ENCODE data around the gene SNAPIN. TPM values are rescaled to one million over a fixed set of nuclear protein-coding genes. Genes with fewer than 3 reads are reported as not detected.

SNAPIN gene
- total and polyA plus RNA-seq, 9 of the 15 experiments (the other 6 are each of a cell fraction or from before 2014, with no cell fraction given): 11.2 to 43.9 (median 32.3) TPM

DNA sequence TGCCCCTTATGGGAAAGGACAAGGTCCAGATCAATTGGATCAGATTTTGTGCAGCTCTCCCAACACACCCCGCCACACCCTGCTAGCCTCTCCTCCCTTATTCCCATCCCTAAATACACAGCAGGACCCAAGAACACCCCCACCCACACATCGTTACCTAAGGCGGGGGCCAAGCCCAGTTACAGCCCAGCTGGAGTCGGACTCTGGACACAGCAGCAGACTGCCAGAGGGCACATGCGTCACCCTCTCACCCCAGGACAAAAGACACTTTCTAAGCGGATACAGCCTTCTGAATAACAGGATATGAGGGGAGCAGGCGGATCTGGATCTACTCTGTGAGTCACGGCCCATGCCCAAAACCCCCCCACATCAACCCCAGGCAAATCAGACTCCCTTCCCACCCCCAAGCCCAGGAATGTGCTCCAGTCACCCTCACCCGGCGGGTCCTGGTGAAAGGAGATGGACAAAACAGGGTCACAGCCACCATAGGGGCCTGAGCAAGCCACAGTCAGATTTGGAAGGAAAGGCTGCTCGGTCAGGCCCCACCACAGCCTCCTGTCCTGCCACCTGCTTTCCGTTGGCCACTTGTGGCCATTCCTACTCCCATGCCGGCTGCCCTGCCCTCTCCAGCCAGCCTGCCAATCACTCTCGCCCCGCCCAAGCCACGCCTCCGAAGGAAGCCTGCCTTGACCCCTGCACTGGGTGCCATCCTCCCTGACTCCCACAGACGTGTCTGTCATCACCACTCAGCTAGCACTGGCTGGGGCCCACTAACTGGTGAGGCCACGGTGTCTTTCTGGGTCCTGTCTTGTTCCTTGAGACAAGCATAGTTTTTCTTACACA is 49.5 kb upstream of the SNAPIN start (continued):
- TF ChIP-seq ZKSCAN1 (IDR thresholded peaks at IDR 0.05; ENCODE audit: low read depth, low read length) (no peak), CBFA2T2 (conservative IDR thresholded peaks at IDR 0.05) (0 out of 2 replicates have a peak, but pooled peaks have one; percentile 19), SMAD4 (CRISPR knock-in tag; conservative IDR thresholded peaks at IDR 0.05) (peak; percentile 81), PHF21A (IDR thresholded peaks at IDR 0.05; ENCODE audit: borderline replicate concordance, low read depth) (no peak), JUND (IDR thresholded peaks at IDR 0.05; ENCODE audit: borderline replicate concordance, low read depth, low read length) (0 out of 2 replicates have a peak, but pooled peaks have one; percentile 5), JUND (tag; IDR thresholded peaks at IDR 0.05; ENCODE audit: borderline replicate concordance, low read depth, low read length) (no peak; the same call in 2 of the 3 replicates), XRCC3 (IDR thresholded peaks at IDR 0.05) (no peak), FOXA3 (CRISPR knock-in tag; conservative IDR thresholded peaks at IDR 0.05 in 1 of 2, IDR thresholded peaks at IDR 0.05 in 1 of 2) (no peak), ZNF589 (CRISPR knock-in tag; IDR thresholded peaks at IDR 0.05; ENCODE audit: low read depth) (no peak), SMARCC2 (IDR thresholded peaks at IDR 0.05; ENCODE audit: low read depth) (peak; percentile 54; the same call in 1 of the 2 replicates), CHCHD3 (CRISPR knock-in tag; IDR thresholded peaks at IDR 0.05) (no peak), TAL1 (IDR thresholded peaks at IDR 0.05) (0 out of 2 replicates have a peak, but pooled peaks have one; percentile 4), KAT2B (IDR thresholded peaks at IDR 0.05; ENCODE audit: low read depth, low read length) (no peak), U2AF1 (optimal IDR thresholded peaks at IDR 0.05; ENCODE audit: low read depth, low read length) (no peak), DIDO1 (tag; IDR thresholded peaks at IDR 0.05; ENCODE audit: low read depth) (0 out of 2 replicates have a peak, but pooled peaks have one; percentile 11), SMARCA4 (IDR thresholded peaks at IDR 0.05) (peak; percentile 78), ATF1 (CRISPR knock-in tag; IDR thresholded peaks at IDR 0.05) (no peak), ATF1 (tag; IDR thresholded peaks at IDR 0.05) (peak; percentile 46), SIX5 (IDR thresholded peaks at IDR 0.05; ENCODE audit: borderline replicate concordance in 1 of 2, insufficient read depth in 1 of 2, low read depth in 1 of 2, low read length in 2 of 2) (no peak), RBM39 (optimal IDR thresholded peaks at IDR 0.05; ENCODE audit: low read depth, low read length) (no peak), GATAD2A (IDR thresholded peaks at IDR 0.05) (0 out of 2 replicates have a peak, but pooled peaks have one; percentile 21), NFIC (IDR thresholded peaks at IDR 0.05) (0 out of 2 replicates have a peak, but pooled peaks have one; percentile 12), GTF2F1 (IDR thresholded peaks at IDR 0.05; ENCODE audit: low read depth, low read length) (no peak)
- TF ChIP-seq, protein P1, sequence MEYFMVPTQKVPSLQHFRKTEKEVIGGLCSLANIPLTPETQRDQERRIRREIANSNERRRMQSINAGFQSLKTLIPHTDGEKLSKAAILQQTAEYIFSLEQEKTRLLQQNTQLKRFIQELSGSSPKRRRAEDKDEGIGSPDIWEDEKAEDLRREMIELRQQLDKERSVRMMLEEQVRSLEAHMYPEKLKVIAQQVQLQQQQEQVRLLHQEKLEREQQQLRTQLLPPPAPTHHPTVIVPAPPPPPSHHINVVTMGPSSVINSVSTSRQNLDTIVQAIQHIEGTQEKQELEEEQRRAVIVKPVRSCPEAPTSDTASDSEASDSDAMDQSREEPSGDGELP (CRISPR knock-in tag; IDR thresholded peaks at IDR 0.05; ENCODE audit: borderline replicate concordance): peak; percentile 63; the same call in 1 of the 2 replicates
- TF ChIP-seq, protein P2, sequence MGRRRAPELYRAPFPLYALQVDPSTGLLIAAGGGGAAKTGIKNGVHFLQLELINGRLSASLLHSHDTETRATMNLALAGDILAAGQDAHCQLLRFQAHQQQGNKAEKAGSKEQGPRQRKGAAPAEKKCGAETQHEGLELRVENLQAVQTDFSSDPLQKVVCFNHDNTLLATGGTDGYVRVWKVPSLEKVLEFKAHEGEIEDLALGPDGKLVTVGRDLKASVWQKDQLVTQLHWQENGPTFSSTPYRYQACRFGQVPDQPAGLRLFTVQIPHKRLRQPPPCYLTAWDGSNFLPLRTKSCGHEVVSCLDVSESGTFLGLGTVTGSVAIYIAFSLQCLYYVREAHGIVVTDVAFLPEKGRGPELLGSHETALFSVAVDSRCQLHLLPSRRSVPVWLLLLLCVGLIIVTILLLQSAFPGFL (CRISPR knock-in tag; IDR thresholded peaks at IDR 0.05): no peak
- TF ChIP-seq, protein P3, sequence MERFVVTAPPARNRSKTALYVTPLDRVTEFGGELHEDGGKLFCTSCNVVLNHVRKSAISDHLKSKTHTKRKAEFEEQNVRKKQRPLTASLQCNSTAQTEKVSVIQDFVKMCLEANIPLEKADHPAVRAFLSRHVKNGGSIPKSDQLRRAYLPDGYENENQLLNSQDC (CRISPR knock-in tag; IDR thresholded peaks at IDR 0.05): no peak
- TF ChIP-seq, protein P4, sequence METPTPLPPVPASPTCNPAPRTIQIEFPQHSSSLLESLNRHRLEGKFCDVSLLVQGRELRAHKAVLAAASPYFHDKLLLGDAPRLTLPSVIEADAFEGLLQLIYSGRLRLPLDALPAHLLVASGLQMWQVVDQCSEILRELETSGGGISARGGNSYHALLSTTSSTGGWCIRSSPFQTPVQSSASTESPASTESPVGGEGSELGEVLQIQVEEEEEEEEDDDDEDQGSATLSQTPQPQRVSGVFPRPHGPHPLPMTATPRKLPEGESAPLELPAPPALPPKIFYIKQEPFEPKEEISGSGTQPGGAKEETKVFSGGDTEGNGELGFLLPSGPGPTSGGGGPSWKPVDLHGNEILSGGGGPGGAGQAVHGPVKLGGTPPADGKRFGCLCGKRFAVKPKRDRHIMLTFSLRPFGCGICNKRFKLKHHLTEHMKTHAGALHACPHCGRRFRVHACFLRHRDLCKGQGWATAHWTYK (CRISPR knock-in tag; IDR thresholded peaks at IDR 0.05): no peak

Data from K562 (cell line).